ENCODE measurements around the gene NOTCH4. TPM values are rescaled to one million over a fixed set of nuclear protein-coding genes. Genes with fewer than 3 reads are reported as not detected.
A peak's percentile ranks its signal among the peaks of the same experiment; 100 is the strongest.
"Not testable (repeated sequence)": the region's sequence is repeated elsewhere in the genome, so short reads cannot be mapped to it uniquely, and the experiment has no call there.

Gene NOTCH4
- total RNA-seq, 1 donor from 2014 or later = 71.8 TPM

DNA sequence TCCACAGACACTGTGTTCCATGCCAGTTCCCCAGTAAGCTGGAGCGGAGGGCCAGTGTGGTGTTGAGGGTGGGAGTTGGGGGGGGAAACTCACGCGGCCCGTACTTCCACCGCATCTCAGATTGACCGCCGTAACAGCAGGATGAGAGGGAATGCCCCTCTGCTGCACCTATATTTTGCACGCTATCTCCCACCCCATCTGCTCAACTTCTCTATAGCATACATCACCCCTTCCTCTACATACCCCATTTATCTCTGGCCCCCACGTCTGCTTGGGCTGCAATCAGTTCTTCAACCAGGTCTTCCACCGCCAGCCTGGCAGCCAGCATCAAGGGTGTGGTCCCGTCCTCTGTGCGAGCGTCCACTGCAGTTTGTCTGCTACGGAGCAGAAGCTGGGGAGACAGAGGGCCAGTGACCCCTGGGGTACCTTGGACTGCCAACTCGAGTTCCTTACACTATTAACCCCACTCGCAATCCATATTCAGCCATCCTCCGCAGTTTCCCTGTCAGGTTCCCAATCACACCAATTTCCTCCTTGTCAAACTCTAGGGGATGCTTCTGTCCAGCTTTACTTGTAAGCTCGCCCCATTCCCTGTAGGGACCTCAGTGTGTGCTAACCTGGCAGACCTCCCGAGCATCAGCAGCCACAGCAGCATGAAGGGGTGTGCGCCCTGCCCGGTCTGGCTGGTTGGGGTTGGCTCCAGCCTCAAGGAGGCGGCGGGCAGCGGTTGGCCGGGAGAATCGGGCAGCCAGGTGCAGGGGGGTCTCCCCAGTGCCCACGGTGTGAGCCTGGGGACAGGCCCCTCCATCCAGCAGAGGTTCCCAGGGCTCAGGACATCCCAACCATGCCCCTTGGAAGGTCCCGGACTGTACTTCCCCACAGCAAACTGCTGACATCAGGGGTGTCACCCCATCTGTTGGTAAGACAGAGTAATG is 26.9 kb downstream of the NOTCH4 start:
- intact Hi-C loops (cut with DNase I) = no loop called here
- ATAC-seq = no peak
- no peak for DNase-seq (ENCODE audit: low spot score)

DNA sequence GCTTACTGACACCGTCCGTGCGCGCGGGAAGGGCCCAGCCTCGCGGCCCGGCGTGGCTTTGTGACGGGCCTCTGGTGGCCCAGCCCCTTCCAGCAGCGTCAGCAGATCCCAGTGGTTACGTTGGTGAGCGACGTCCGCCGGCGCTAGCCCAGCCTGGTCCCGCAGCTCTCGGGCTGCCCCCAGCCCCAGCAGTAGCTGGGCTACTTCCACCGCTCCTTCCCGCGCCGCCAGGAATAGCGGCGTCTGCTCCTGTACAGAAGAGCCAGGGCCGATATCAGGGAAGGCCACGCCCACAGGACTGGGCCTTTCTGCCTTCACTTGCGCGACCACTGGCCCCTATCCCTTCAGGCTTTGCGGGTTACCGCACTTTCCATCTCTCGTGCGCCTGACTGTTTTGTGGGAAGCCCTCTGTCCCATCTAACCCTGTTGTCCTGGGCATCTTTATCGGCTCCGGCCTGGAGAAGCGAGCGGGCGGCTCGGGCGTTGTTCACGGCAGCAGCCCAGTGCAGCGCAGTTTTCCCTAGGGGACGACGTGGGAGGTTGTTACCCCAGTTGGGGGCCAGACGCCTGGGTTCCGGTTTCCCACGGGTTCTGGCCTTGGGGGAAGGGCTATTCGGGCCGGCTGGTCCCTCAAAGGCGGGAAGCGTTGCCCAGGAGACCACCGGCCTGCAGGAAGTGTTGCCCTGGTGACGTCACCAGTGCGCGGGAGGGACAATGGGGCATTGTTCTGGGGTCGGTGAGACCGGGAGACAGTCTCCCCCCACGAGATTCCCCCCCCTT is 27.8 kb downstream of the NOTCH4 start:
- ATAC-seq (peak; percentile 91), DNase-seq (ENCODE audit: low spot score) (peak; percentile 99)
- intact Hi-C loops (cut with DNase I) = no loop called here

DNA sequence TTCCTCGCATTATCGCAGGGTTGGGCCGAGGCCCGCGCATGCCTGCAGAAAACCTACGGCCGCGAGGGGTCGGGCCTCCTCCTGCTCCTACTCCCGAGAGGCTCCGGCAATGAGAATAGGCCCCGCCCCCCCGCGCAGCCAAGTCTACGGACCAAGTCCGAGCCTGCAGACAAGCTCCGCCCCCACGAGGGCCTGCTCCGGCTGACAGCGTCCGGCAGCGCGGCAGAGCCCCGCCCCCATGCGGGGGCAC is 28.3 kb downstream of the NOTCH4 start:
- ATAC-seq (peak; percentile 88), DNase-seq (ENCODE audit: low spot score) (peak; percentile 100)
- intact Hi-C loops (cut with DNase I) = no loop called here

DNA sequence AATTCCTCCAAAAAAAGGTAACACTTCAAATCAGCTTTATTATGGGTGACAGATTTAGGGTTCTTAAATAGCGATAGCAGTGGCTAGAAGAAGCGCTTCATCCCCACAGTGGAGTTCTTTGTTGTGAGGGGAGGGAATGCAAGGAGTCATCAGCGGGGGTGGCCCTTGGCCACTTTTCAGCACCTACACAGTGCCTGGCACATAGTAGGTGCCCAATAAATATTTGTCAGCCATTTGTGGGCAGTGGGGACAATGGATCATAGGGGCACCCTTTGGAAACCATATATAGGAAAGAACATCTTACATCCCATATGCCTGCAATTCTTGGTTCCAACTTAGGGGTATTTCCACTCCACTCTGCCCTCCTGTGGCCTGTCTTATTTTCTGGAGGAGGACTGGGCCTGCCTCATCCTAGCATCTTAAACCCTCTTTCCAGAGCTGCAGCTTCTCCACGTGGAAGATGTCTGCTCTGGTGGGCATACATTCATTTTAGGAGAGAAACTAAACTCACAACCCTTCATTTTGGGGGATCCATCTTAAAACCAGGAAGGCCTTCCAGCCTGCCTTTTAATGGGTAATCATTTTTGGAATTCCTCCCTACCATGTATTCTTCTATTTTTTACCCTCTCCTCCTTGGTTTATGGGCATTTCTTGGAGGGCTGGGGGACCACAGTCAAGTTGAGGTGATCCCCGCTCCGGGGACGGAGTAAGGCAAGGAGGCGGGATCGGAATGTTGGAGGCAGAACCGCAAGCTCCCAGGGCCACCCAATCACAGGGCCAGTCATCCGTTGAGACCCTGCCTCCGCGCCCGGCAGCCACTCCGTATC is 28.8 kb downstream of the NOTCH4 start:
- no peak for DNase-seq (ENCODE audit: low spot score)

DNA sequence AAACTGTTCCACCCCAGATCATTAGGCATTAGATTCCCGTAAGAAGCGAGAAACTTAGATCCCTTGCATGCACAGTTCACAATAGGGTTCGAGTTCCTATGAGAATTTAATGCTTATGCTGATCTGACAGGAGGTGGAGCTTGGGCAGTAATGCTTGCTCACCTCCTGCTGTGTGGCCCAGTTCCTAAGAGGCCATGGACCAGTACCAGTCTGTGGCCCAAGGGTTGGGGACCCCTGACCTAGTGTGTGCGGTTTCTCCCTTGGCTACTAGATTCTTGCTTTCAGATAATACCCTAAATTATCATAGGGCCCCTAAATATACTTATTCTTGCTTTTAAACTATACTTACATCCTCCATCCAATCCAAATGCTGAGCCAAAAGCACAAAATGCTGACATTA is 29.5 kb downstream of the NOTCH4 start:
- DNase-seq (ENCODE audit: low spot score) (no peak), ATAC-seq (no peak)
- intact Hi-C loops (cut with DNase I) = no loop called here

More for the DNA sequence above, 28.8 kb downstream of the NOTCH4 start:
- ATAC-seq = no peak
- intact Hi-C loops (cut with DNase I) = no loop called here

DNA sequence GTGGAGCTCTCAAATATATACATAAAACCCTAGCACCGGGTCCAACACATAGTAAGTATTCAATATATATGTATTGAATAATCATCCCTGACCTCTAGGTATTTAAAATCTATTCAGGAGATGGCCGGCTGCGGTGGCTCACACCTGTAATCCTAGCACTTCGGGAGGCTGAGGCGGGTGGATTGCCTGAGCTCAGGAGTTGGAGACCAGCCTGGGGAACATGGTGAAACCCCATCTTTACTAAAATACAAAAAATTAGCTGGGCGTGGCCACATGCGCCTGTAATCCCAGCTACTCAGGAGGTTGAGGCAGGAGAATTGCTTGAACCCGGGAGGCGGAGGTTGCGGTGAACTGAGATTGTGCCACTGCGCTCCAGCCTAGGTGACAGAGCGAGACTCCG is 30.8 kb downstream of the NOTCH4 start:
- ATAC-seq; DNase-seq (ENCODE audit: low spot score); intact Hi-C loops (cut with DNase I): not testable (repeated sequence)

DNA sequence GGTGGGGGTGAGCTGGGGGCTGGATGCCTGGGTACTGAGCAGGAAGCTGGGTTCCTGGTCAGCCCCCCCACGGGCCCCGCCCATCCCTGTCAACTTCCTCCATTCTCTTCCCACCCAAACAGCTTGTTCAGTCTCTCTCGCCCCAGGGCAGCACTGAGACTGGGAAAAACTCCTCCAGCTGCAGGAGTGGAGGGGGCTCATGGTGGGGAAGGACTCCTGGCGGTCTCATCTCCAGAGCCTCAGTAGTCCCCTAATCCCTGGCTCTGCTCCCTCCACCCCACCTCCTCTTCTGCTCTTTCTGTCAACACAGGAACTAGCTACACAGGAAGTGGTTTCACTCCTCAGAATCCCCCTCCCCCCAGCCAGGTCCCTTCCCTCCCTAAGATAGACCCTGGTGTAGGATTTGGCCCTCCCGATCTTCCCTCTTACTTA is 31.2 kb downstream of the NOTCH4 start, which contains the start of gene GPSM3:
TSS of gene GPSM3 (minus strand) at position 36 of the 432 bp plus-strand sequence. CDS start 130 bp downstream, outside the sequence.
- intact Hi-C loops (cut with DNase I) = no loop called here
- DNase-seq (ENCODE audit: low spot score) (peak; percentile 80), ATAC-seq (no peak)

DNA sequence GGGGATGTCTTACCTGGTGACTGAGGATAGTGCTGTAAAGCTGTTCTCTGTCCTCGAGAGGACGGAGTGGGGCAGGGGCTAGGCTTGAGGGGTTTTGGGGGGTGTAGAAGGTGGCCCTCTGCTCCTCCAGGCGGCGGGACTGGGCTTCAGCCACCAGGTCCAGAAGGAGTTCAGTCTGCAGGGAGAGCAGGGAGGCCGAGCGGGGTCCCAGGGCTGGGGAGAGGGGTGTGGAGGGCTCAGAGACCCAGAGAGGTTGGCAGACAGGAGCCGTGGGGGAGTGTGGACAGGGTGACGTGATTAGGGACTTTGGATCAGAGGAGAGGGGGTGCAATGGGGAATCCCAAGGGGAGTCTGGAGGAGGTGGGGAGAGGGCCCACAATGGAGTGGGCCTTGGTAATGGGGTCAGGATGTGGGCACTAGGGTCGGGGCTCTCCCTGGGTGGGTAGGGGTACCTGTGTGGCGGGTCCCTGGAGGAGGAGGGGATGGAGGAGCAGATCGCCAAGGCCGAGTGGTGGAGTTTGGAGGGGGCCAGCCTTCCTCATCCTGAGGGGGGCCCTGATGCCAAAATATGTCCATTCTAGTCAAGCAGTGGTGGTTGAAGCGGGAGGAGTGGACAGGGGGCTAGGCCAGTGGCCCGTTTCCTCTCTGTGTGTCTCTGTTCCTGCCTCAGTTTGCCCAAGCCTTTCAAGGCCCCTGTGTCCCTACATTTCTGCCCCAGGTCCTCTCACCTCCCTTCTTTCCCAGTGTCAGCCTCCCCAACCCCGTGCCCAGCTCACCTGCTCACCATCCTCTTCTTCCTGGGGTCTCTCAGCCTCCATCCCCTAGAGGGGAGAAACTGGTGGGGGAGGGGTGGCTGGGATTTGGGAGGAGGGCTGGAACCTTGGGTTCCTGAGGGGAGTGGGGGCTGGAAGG is 31.9 kb downstream of the NOTCH4 start:
- ATAC-seq (no peak), DNase-seq (ENCODE audit: low spot score) (no peak)
- intact Hi-C loops (cut with DNase I) = no loop called here

DNA sequence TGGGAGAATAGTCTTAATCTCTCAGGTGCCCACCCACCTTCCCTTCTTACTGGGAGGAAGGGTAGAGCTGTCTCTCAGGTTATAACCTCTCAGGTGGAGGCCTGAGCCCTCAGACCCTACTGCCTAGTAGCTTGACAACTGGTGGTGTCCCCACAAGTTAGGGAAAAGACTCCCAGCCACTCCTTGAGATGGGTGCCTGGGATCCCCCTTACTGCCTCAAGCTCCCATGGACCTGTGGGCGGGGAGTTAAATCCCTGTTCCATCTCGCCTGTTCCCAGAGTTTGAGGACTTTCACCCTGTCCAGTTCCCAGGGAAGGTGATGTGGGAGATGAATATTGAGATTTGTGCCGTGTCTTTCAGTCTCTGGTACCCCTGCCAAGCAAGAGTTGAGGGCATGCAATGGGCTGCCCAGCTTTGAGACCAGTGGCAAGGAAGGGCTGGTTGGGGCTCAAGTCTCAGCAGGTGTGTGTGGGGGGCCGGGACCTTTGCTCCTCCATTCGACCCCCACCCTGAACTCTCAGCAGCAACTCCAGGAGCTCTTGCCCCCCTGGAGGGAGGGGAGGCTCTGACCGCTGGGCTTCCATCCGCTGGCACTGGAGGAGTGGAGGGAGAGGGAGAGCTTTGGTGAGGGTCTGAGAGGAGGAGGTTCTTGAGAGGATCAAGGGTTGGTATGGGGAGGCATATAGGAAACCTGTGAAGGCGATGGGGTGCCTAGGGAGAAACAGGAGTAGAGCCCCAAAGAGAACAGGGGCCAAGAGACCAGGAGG is 32.8 kb downstream of the NOTCH4 start:
- intact Hi-C loops (cut with DNase I) = no loop called here
- ATAC-seq = no peak
- DNase-seq (ENCODE audit: low spot score) = no peak

DNA sequence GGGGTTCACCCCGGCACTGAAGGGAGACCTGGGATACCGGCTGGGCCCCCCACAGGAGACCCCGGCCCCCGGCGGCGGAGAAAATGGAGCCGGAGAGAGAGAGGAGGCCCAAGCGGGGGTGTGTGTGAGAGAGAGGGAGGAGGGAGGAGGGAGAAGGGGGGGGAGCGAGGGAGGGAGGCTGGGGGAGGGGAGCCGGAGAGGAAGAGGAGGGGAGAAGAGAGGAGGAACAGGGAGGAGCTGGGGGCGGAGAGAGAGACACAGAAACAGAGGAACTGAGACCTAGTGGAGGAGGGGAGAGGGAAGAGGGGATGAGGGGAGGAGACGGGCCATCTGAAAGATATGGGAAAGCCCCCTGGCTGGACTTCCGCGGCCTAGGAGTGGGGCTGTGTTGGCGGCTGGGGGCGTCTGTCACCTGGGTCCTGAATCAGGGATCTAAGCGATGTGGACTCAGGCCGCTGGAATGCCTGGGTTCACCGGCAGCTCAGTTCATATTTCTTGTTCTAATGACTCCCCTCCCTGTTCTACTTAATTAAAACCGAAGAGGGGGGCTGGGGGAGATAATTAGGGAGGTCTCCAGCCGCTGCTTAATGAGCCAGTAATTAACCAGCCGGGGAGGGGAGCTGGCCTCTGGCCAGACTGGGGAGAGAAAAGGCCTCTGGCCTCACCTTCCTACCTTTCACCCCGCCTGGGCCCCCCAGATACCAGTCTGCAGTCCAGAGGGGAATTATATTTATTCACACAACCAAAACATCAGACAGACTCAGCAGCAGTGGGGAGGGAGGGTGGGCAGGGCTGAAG is 33.6 kb downstream of the NOTCH4 start, which contains the start of gene PBX2:
TSS of gene PBX2 (minus strand) at position 149 of the 798 bp plus-strand sequence. CDS start 287 bp downstream, outside the sequence.
- DNase-seq (ENCODE audit: low spot score) (peak; percentile 96), ATAC-seq (peak; percentile 84)
- intact Hi-C loops (cut with DNase I) = no loop called here

DNA sequence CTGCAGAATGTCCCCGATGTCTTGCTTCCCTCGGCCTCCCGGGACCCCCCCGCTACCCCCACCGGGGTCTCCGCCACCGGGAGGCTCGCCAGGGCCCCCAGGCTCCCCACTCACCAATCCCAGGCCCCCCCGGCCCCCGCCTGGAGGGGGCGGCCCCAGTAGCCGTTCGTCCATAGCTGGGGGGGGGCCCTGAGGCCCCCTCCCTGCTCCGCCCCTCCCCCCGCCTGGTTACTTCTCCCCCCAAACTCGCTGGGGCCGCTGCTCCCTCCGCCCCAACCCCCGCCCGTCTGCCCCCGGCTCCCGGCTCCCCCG is 34.2 kb downstream of the NOTCH4 start:
- intact Hi-C loops (cut with DNase I) = no loop called here
- ATAC-seq = peak; percentile 1
- DNase-seq (ENCODE audit: low spot score) = no peak

DNA sequence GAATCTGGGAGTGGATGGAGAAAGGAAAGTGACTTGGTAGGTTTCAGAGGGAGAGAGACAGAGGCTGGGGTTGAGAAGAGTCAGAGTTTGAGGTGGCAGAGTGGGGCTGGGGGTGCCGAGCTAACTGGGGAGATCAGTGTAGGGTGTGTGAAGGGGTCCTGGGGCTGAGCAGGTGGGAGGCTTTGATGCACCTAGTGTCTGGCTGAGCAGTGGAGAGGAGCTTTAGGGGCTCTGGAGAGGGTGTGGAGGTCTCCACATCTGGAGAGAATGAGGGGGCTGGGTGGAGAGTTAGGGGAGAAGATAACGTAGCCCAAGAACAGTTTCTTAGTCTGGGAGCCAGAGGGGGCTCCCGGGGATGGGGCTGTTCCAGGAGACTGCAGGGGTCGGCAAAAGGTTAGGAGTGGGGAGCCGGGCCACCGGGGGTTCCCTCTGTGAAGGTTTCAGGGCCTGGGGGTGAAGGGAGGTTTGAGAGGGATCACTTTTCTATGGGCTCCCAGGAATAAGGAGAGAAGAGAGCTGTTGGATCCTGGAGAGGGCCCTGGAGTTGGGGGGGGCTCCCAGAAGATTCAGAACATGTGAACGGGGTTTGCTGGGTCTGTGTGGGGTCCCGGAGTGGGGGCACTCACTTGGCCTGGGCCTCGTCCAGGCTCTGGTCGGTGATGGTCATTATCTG is 34.7 kb downstream of the NOTCH4 start:
- no peak for DNase-seq (ENCODE audit: low spot score)
- no peak for ATAC-seq
- intact Hi-C loops (cut with DNase I) = no loop called here

DNA sequence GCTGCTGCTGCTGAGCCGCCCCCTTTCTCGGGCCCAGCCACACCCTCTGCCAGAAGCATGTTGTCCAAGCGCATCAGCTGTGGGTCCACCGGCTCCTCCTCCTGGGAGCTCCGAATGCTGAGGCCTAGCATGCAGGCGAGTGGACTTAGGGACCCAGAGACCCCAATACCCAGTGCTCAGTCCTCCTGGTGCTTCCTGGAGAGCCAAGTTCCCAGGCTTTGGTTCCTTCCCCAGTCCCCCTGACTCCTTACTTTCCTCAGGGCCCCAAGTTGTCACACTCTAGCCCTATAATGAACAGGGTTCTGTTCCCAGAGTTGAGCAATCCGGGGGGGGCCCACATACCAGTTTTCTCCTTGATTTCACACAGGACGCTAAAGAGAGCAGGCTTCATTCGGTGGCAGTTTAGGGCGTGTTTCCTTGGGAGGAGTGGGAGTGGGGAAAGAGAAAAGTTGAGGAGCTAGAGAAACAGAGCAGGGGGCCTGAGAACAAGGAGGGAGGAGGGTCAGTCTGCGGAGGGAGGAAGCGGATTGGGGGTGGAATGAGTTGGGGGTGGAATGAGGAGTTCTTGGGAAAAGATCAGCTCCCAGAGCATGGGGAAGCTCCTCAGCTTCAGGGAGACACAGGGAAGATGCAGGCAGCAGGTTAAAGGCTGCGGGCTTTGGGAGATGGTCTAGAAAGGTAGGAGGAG is 35.3 kb downstream of the NOTCH4 start:
- no peak for ATAC-seq
- intact Hi-C loops (cut with DNase I) = no loop called here

DNA sequence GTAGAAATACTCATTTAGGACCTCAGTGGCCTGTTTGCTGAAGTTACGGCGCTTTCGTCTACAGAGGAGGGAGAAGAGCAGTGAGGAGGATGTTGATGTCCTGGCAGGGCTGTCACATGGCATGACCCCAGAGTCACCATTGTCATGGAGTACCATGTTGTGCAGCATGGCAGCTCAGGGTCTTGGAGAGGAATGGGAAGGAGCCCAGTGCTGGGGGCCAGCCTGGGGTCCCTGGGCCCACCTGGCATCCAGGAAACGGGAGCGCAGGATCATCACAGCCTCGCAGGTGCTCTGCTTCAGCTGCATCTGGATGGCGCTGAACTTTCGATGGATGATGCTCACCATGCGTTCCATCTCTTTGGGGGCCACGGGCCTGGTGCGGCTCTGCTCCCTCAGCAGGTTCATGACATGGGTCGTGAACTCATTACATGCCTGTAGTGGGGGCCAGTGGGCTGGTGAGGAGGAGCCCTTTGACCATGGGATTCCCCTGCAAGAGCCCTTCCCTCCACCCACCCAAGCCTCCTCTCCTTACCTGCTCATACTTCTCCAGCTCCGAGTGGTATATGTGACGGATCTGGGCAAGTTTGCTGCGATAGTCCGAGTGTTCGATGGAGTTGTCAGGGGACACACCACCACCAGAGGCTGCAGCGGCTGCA is 36.0 kb downstream of the NOTCH4 start:
- intact Hi-C loops (cut with DNase I); ATAC-seq: not testable (repeated sequence)
- DNase-seq (ENCODE audit: low spot score) = peak; percentile 59

More for the DNA sequence above, 35.3 kb downstream of the NOTCH4 start:
- no peak for DNase-seq (ENCODE audit: low spot score)

DNA sequence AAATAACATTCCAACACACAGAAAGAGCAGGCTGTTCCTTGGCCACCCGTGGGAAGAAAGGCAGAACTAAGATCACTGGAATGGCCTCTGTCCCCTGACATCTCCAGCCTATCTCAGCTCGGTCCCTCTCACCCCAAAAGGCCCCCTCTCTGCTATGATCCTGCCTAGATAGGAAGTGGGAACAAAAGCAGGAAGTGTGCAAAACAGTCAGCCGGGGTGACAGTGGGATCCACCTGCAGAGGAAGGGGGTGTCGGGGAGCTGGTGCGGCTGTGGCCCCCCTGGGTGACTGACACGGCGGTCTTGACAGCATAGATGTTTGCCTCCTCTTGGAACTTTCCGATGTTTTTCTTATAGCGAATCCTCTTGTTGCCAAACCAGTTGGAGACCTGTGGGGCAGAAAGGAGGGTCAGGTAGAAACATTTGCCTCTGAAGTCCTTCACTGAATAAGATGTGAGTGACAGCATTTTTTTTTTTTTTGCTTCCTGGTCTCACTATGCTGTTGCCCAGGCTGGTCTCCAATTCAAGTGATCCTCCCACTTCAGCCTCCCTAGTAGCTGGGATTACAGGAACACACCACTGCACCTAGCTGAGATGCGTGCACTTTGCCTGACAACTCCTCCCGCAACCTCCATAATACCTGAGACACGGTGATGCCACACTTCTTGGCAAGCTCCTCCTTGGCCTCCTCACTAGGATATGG is 36.7 kb downstream of the NOTCH4 start:
- DNase-seq (ENCODE audit: low spot score) (no peak), ATAC-seq (no peak)
- intact Hi-C loops (cut with DNase I) = no loop called here

Data from sciatic nerve (tissue), 2 donors.